HEK293 (cell line): ENCODE results near the gene SP4.

Experiments
- BCL11B ChIP-seq: fragments of 450-650 bp; formaldehyde crosslinking; IDR thresholded peaks from 2 replicates; pipeline ENCODE4 v1.5.1; 2016; ENCODE audit warnings: low read depth, missing biosample characterization, missing genetic modification characterization
- BCL6B ChIP-seq: fragments of 450-650 bp; formaldehyde crosslinking; IDR thresholded peaks from 2 replicates; pipeline ENCODE4 v1.5.1; 2017; ENCODE audit warnings: missing biosample characterization, missing genetic modification characterization
- HOXC10 ChIP-seq: sonication (generic); formaldehyde crosslinking; IDR thresholded peaks from 2 replicates; pipeline ENCODE4 v1.8.1; 2023; ENCODE audit warnings: mild to moderate bottlenecking, missing genetic modification reagents
- IKZF3 ChIP-seq: fragments of 450-650 bp; IDR thresholded peaks from 2 replicates; pipeline ENCODE4 v1.5.0; 2018; ENCODE audit warnings: missing biosample characterization, mild to moderate bottlenecking, missing genetic modification characterization, moderate library complexity
- KLF7 ChIP-seq: fragments of 450-650 bp; formaldehyde crosslinking; IDR thresholded peaks from 2 replicates; pipeline ENCODE4 v1.5.1; 2016; ENCODE audit warnings: missing biosample characterization, missing genetic modification characterization, borderline replicate concordance
- MEIS1 ChIP-seq: sonication (generic); formaldehyde crosslinking; IDR thresholded peaks from 2 replicates; pipeline ENCODE4 v1.8.1; 2022; ENCODE audit warnings: missing genetic modification reagents, mild to moderate bottlenecking, borderline replicate concordance
- SETDB1 ChIP-seq: IDR thresholded peaks from one replicate; pipeline ENCODE4 v1.6.1; 2017; ENCODE audit warnings: mild to moderate bottlenecking, low read length, moderate library complexity, mixed read lengths; ENCODE audit not compliant: insufficient read length
- ZBTB17 ChIP-seq: fragments of 450-650 bp; formaldehyde crosslinking; IDR thresholded peaks from 2 replicates; pipeline ENCODE4 v1.5.1; 2016; ENCODE audit warnings: missing biosample characterization, missing genetic modification characterization
- ZBTB44 ChIP-seq: fragments of 450-650 bp; IDR thresholded peaks from 2 replicates; pipeline ENCODE4 v1.5.1; 2018; ENCODE audit warnings: missing biosample characterization, mild to moderate bottlenecking, missing genetic modification characterization
- ZBTB48 ChIP-seq: fragments of 450-650 bp; formaldehyde crosslinking; IDR thresholded peaks from 2 replicates; pipeline ENCODE4 v1.5.1; 2016; ENCODE audit warnings: missing biosample characterization, missing genetic modification characterization
- ZFP41 ChIP-seq: fragments of 450-650 bp; formaldehyde crosslinking; IDR thresholded peaks from 2 replicates; pipeline ENCODE4 v1.5.1; 2016; ENCODE audit warnings: missing biosample characterization, missing genetic modification characterization, borderline replicate concordance
- ZIC2 ChIP-seq: fragments of 450-650 bp; formaldehyde crosslinking; IDR thresholded peaks from 2 replicates; pipeline ENCODE4 v1.5.1; 2016; ENCODE audit warnings: missing biosample characterization, missing genetic modification characterization
- ZNF112 ChIP-seq: fragments of 450-650 bp; formaldehyde crosslinking; IDR thresholded peaks from 2 replicates; pipeline ENCODE4 v1.5.0; 2017; ENCODE audit warnings: missing biosample characterization, missing genetic modification characterization
- ZNF114 ChIP-seq: fragments of 450-650 bp; formaldehyde crosslinking; IDR thresholded peaks from 2 replicates; pipeline ENCODE4 v1.5.0; 2017; ENCODE audit warnings: missing biosample characterization, missing genetic modification characterization
- ZNF138 ChIP-seq: fragments of 450-650 bp; formaldehyde crosslinking; IDR thresholded peaks from 2 replicates; pipeline ENCODE4 v1.5.1; 2016; ENCODE audit warnings: missing biosample characterization, missing genetic modification characterization, borderline replicate concordance
- ZNF302 ChIP-seq: fragments of 450-650 bp; formaldehyde crosslinking; IDR thresholded peaks from 2 replicates; pipeline ENCODE4 v1.5.1; 2016; ENCODE audit warnings: missing biosample characterization, missing genetic modification characterization, low read depth
- ZNF335 ChIP-seq: fragments of 450-650 bp; formaldehyde crosslinking; conservative IDR thresholded peaks from 2 replicates; pipeline ENCODE4 v1.5.1; 2016; ENCODE audit warnings: missing biosample characterization, missing genetic modification characterization
- ZNF341 ChIP-seq: fragments of 450-650 bp; formaldehyde crosslinking; IDR thresholded peaks from 2 replicates; pipeline ENCODE4; 2016; ENCODE audit warnings: low read depth, missing biosample characterization, missing genetic modification characterization
- ZNF354C ChIP-seq: fragments of 450-650 bp; formaldehyde crosslinking; IDR thresholded peaks from 2 replicates; pipeline ENCODE4 v1.5.1; 2016; ENCODE audit warnings: missing biosample characterization, missing genetic modification characterization, low read depth, borderline replicate concordance
- ZNF394 ChIP-seq: fragments of 450-650 bp; formaldehyde crosslinking; IDR thresholded peaks from 2 replicates; pipeline ENCODE4 v1.5.1; 2016; ENCODE audit warnings: missing biosample characterization, missing genetic modification characterization, mild to moderate bottlenecking, moderate library complexity, borderline replicate concordance
- ZNF416 ChIP-seq: fragments of 450-650 bp; formaldehyde crosslinking; IDR thresholded peaks from 2 replicates; pipeline ENCODE4 v1.5.1; 2016; ENCODE audit warnings: missing biosample characterization, missing genetic modification characterization
- ZNF521 ChIP-seq: fragments of 450-650 bp; formaldehyde crosslinking; IDR thresholded peaks from 2 replicates; pipeline ENCODE4 v1.5.1; 2017; ENCODE audit warnings: missing biosample characterization, mild to moderate bottlenecking, missing genetic modification characterization
- ZNF548 ChIP-seq: fragments of 450-650 bp; formaldehyde crosslinking; IDR thresholded peaks from 2 replicates; pipeline ENCODE4 v1.5.1; 2016; ENCODE audit warnings: missing biosample characterization, missing genetic modification characterization
- ZNF555 ChIP-seq: fragments of 450-650 bp; formaldehyde crosslinking; conservative IDR thresholded peaks from 2 replicates; pipeline ENCODE4 v1.5.1; 2017; ENCODE audit warnings: missing biosample characterization, mild to moderate bottlenecking, missing genetic modification characterization, inconsistent platforms
- ZNF629 ChIP-seq: fragments of 450-650 bp; formaldehyde crosslinking; IDR thresholded peaks from 2 replicates; pipeline ENCODE4 v1.5.1; 2017; ENCODE audit warnings: missing biosample characterization, missing genetic modification characterization
- ZNF654 ChIP-seq: fragments of 450-650 bp; formaldehyde crosslinking; IDR thresholded peaks from 2 replicates; pipeline ENCODE4 v1.5.1; 2016; ENCODE audit warnings: low read depth, missing biosample characterization, missing genetic modification characterization
- ZNF660 ChIP-seq: fragments of 450-650 bp; IDR thresholded peaks from 2 replicates; pipeline ENCODE4 v1.5.1; 2018; ENCODE audit warnings: missing biosample characterization, mild to moderate bottlenecking, missing genetic modification characterization
- ZNF777 ChIP-seq: fragments of 450-650 bp; formaldehyde crosslinking; IDR thresholded peaks from 2 replicates; pipeline ENCODE4 v1.5.1; 2017; ENCODE audit warnings: missing biosample characterization, missing genetic modification characterization, borderline replicate concordance
- ZSCAN4 ChIP-seq: fragments of 450-650 bp; formaldehyde crosslinking; IDR thresholded peaks from 2 replicates; pipeline ENCODE4 v1.5.1; 2017; ENCODE audit warnings: missing biosample characterization, missing genetic modification characterization
- TF ChIP-seq, protein P1 (sequence below): fragments of 450-650 bp; formaldehyde crosslinking; IDR thresholded peaks from 2 replicates; pipeline ENCODE4 v1.5.1; 2017; ENCODE audit warnings: missing biosample characterization, missing genetic modification characterization
- TF ChIP-seq, protein P2 (sequence below): fragments of 450-650 bp; formaldehyde crosslinking; optimal IDR thresholded peaks from 2 replicates; pipeline ENCODE3; 2016; ENCODE audit warnings: missing biosample characterization, mild to moderate bottlenecking, missing genetic modification characterization
- TF ChIP-seq, protein P3 (sequence below): fragments of 450-650 bp; formaldehyde crosslinking; IDR thresholded peaks from 2 replicates; pipeline ENCODE4 v1.5.0; 2017; ENCODE audit warnings: missing biosample characterization, missing genetic modification characterization, borderline replicate concordance

SP4 gene

GRCh38 chr7:21476429-21476828, 48.5 kb downstream of the SP4 start (continued):
- TF ChIP-seq ZNF660 (no peak), SETDB1 (no peak), ZNF394 (no peak), ZNF341 (tag by site-specific recombination) (no peak), ZNF416 (tag by site-specific recombination) (no peak), ZNF335 (tag by site-specific recombination) (no peak), ZNF548 (no peak), ZBTB48 (tag by site-specific recombination) (no peak), MEIS1 (CRISPR knock-in tag) (no peak), HOXC10 (no peak), ZNF138 (tag by site-specific recombination) (no peak), ZBTB17 (tag by site-specific recombination) (no peak), ZIC2 (no peak), ZNF777 (tag by site-specific recombination) (no peak), ZNF354C (no peak), ZNF302 (tag by site-specific recombination) (peak; percentile 45; the same call in 1 of the 2 replicates), ZSCAN4 (tag by site-specific recombination) (no peak), ZFP41 (tag by site-specific recombination) (no peak), ZBTB44 (tag by site-specific recombination) (peak; percentile 80), ZNF654 (tag by site-specific recombination) (no peak), ZNF112 (no peak), ZNF629 (0 out of 2 replicates have a peak, but pooled peaks have one; percentile 24), ZNF555 (no peak; the same call in 1 of the 2 replicates), BCL6B (tag by site-specific recombination) (peak; percentile 99), ZNF521 (tag by site-specific recombination) (no peak), IKZF3 (tag by site-specific recombination) (peak; percentile 88), KLF7 (tag by site-specific recombination) (no peak), BCL11B (peak; percentile 96), ZNF114 (tag by site-specific recombination) (no peak)
- TF ChIP-seq, protein P1, sequence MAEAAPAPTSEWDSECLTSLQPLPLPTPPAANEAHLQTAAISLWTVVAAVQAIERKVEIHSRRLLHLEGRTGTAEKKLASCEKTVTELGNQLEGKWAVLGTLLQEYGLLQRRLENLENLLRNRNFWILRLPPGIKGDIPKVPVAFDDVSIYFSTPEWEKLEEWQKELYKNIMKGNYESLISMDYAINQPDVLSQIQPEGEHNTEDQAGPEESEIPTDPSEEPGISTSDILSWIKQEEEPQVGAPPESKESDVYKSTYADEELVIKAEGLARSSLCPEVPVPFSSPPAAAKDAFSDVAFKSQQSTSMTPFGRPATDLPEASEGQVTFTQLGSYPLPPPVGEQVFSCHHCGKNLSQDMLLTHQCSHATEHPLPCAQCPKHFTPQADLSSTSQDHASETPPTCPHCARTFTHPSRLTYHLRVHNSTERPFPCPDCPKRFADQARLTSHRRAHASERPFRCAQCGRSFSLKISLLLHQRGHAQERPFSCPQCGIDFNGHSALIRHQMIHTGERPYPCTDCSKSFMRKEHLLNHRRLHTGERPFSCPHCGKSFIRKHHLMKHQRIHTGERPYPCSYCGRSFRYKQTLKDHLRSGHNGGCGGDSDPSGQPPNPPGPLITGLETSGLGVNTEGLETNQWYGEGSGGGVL (tag by site-specific recombination) = no peak
- TF ChIP-seq, protein P2, sequence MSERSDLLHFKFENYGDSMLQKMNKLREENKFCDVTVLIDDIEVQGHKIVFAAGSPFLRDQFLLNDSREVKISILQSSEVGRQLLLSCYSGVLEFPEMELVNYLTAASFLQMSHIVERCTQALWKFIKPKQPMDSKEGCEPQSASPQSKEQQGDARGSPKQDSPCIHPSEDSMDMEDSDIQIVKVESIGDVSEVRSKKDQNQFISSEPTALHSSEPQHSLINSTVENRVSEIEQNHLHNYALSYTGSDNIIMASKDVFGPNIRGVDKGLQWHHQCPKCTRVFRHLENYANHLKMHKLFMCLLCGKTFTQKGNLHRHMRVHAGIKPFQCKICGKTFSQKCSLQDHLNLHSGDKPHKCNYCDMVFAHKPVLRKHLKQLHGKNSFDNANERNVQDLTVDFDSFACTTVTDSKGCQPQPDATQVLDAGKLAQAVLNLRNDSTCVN (tag by site-specific recombination) = no peak
- TF ChIP-seq, protein P3, sequence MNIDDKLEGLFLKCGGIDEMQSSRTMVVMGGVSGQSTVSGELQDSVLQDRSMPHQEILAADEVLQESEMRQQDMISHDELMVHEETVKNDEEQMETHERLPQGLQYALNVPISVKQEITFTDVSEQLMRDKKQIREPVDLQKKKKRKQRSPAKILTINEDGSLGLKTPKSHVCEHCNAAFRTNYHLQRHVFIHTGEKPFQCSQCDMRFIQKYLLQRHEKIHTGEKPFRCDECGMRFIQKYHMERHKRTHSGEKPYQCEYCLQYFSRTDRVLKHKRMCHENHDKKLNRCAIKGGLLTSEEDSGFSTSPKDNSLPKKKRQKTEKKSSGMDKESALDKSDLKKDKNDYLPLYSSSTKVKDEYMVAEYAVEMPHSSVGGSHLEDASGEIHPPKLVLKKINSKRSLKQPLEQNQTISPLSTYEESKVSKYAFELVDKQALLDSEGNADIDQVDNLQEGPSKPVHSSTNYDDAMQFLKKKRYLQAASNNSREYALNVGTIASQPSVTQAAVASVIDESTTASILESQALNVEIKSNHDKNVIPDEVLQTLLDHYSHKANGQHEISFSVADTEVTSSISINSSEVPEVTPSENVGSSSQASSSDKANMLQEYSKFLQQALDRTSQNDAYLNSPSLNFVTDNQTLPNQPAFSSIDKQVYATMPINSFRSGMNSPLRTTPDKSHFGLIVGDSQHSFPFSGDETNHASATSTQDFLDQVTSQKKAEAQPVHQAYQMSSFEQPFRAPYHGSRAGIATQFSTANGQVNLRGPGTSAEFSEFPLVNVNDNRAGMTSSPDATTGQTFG (tag by site-specific recombination) = no peak
